NCI-H187 treated with DMSO at 0.1 percent for 48 hours (cell line): ENCODE data around the gene INSC.
A peak's percentile ranks its signal among the peaks of the same experiment; 100 is the strongest.

ENCODE experiments used
- DNase-seq: peaks from one replicate; lab custom pipeline; 2025; lab: John Stamatoyannopoulos, UW

INSC gene

DNA sequence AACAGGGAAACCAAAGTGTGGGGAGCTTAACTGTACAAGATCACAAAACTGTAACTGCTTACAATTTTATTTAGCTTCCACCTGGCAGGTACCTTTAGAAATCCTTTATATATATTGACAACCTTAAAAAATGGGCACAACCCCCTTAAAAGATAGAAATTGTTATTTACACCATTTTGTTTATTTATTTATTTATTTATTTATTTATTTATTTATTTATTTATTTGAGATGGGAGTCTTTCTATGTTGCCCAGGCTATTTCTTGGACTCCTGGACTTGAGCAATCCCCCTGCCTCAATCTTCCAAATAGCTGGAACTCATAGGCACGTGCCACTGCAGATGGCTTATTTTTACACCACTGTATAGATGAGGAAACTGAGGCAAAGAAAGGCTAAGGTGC lies 74.5 kb downstream of the INSC start:
- DNase-seq, result no peak

GRCh38 chr11:15189641-15190365 lies 75.1 kb downstream of the INSC start:
- no peak for DNase-seq

- no peak for DNase-seq
These were observed 75.9 kb downstream of the INSC start for GRCh38 chr11:15190611-15191010.

DNA sequence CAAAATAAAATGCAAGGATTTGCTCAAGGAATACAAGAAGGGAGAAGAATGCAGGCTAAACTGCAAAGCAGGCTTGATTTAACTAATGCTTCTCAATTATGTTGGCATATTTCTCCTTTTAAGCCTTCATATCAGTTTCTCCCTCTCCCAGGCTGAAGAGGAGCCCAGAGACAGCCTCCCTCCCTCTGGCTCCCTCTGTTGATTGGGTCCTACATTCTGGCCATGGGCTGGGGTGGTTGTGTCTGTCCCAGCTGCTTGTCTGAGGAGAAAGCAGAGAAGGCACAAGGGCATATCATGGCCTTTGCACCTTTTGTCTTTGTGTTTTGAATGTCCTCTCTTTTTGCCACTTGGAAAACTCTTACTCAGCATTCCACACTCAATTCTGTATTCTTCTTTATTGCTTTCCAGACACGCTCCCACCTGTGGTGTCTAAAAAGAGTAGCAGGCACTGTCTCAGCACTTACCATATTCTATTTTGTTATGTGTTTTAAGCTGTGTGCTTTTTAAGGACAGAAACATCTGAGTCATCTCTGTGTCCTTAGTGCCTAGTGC lies 77.4 kb downstream of the INSC start:
- no peak for DNase-seq

- no peak for DNase-seq
These were observed 80.1 kb downstream of the INSC start for GRCh38 chr11:15194671-15195415.

- no peak for DNase-seq
These were observed 80.9 kb downstream of the INSC start for GRCh38 chr11:15195454-15196200.

GRCh38 chr11:15196704-15197103 lies 82.0 kb downstream of the INSC start:
- DNase-seq, result no peak

DNA sequence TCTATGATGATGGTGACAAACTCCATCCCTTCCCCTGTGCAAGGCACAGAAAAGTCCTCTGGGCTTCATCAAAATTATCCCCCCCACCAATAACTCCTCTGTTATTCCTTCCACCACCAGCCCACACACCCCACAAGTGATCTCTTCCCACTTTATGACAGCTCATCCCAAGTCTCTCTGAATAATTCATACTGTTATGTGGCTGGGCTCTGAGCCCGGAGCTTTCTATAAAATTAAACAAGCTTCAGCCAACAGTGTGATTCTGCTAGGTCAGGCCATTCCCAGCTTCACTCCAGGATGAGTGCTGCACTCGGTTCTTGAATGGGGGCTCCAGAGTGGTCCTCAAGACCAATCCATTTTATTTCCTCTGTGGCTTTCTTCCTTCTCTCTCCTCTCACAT lies 83.0 kb downstream of the INSC start:
- DNase-seq, result no peak

GRCh38 chr11:15198284-15198683 lies 83.6 kb downstream of the INSC start:
- no peak for DNase-seq

DNA sequence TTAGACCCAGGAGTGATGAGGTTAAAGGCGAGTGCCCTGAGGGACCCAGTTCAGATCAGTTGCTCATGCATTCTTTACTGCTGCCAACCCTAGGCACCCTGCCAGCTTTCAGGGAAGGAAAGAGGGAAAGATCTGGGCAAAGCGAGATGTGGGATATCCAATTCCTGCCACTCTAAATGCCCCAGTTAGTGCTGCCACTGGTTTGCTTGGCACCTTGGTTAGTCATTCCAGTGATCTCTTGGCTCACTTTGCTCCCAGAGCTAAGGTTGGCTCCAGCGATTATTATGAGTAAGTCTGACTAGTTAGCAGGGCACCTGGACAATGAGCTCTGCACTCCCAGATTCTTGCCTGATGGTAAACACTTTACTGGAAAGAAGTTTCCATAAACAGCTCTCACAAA lies 85.0 kb downstream of the INSC start:
- no peak for DNase-seq

DNA sequence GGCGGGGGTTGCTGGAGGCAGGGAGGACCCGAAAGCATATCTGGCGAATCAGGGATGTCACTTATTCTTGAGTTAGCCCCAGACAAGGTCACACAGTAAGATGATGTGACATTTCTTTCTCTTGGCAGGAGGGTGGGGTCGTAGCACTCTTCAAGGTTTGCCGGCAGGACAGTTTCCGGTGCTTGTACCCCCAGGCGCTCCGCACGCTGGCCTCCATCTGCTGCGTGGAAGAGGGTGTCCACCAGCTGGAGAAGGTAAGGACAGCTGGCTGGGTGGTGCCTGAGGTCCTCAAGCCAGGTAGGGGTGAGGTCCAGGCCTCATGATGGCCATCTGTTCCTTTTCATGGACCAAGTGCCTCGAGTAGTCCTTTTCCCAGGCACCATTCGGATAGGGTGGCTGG lies 86.0 kb downstream of the INSC start:
- no peak for DNase-seq

DNA sequence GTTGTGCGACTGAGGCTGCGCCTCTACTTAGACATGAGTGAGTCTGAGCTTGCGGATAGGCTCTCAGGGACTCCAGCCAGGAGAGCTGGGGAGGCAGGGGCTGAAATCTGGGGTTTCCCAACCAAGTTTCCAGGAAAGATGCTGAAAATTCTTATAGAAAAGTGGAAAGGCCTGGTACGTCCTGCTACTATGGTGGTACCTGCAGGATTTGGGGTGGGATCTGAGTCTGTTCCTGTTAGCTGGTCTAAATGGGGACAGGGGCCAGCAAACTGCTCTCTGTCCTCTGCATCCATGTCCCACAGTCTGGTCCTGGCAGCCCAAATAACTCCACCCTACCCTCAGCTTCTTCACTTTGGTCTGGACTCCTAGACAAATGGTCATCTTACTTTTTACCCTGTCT lies 86.9 kb downstream of the INSC start:
- no peak for DNase-seq

DNA sequence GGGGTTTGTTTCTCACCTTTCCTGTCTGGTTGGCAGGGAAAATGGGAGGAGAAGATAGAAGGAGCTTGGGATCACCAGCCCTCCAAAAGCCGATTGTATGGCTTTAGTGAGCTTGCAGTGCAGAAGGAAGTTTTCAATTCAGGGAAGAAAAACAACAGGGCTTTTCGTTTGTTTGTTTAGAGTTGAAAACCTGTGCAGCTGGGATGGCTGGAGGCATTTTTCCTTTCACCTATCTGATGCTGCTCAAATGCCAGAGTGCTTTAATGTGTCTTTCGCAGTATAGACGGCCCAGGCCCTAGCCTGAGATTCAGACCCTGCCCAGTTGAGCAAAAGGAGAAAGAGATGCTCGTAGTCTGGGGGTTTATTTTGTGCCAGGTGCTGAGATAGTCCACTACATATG lies 87.9 kb downstream of the INSC start:
- DNase-seq, result no peak

DNA sequence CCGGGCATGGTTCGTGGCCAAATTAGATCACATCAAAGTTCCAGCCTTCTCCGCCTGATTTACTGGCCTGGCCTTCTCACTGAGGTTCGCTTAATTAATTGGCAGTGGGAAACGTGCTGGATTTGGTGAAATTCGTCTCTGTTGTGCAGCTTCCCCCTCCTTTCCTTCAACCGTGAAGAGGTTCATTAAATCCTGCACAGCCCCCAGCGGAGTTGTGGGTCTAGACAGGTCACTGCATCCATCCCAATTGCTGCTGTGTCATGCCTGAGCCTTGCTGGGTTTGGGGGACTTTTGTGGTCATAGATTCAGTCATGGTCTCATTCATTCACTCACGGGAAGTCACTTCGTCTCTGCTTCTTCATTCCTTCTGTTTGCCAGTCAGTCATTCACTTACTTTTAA lies 90.0 kb downstream of the INSC start:
- DNase-seq, result no peak

GRCh38 chr11:15206791-15207190 lies 92.1 kb downstream of the INSC start:
- no peak for DNase-seq

GRCh38 chr11:15208378-15209222 lies 93.9 kb downstream of the INSC start:
- DNase-seq, result peak; percentile 32

- no peak for DNase-seq
These were observed 98.2 kb downstream of the INSC start for GRCh38 chr11:15212876-15213275.

DNA sequence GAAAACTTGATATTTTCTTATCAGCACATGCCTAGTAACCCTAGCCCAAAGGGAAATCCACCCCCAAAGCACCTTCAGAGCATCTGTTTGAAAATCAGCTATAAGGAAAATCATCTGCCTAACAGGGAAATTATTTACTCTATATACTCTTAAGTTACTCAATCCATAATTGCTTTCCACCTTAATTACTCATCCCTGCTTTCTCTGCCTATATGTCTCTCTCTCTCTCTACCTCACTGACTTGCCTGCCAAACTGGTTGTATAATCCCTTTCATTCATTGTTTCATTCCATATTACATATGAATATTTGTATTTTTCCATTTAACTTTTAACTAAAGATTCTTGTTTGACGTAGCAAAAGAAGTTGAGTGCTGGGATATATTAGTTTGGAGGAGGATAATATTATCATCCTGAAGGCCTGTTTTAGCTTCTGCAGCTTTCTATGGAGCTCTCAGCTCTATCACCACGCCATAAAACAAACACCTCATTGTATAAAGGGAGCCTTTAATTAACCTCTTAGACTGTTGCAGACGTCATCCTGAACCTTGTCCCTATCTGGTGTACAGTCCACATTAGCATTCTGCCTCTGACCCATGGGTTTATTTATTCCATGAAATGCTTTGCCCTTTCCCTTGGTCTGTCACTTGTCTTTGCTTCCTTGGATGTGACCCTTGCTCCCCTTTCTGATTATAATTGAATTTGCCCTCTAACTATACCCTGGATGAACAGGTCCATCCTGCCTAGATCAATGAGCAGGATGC lies 98.9 kb downstream of the INSC start:
- DNase-seq, result no peak

DNA sequence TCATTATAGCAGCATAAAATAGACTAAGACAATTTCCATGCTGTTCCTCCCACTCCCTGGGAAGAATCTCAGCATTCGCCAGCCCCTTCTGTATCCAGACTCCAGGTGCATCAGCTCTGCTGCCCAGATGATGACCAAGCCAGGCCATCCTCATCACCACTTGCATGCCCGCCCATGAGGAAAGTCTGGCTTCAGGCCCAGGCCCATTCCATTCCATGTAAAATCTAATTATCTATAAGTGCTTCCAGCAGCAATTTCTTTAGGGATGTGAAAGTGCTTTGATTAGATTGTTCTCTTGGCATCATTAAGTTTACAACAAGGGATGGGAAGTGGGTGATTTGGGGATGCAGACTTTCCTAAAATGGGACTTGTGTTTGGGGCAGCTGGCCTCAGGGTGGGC lies 100.3 kb downstream of the INSC start:
- DNase-seq, result no peak

GRCh38 chr11:15216678-15217077 lies 102.0 kb downstream of the INSC start:
- DNase-seq, result no peak

DNA sequence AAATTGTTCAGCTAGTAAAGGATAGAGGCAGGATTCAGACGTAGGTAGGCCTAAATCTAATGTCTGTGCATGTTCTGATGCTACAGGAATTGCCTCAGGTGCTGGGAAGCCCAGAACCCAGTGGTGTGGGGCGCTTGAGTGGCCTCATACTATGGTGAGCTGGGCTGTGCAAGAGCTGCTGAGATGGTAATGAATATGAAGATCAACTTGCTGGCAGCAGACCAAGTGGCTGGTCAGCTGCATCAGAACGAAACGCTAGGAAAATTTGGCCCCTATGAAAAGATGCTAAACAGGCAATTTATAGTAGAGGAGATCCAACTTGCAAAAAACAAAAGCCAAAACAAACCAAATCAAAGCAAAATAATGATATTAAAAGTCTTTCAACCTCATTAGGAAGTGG lies 102.7 kb downstream of the INSC start:
- no peak for DNase-seq
